Lower leg skin (tissue), 3 donors: ENCODE results near the gene FYCO1.

ENCODE experiments used
- CTCF ChIP-seq, 3 donors: fragments of 450-650 bp; IDR thresholded peaks; one replicate each; pipeline ENCODE4 v1.5.1; 2016; ENCODE audit warnings: antibody characterized with exemption in 3 of 3, mild to moderate bottlenecking in 3 of 3, moderate library complexity in 2 of 3
- POLR2A ChIP-seq, 2 donors: fragments of 450-650 bp; IDR thresholded peaks; one replicate each; pipeline ENCODE4 v1.6.1; 2016 to 2017; ENCODE audit warnings: antibody characterized with exemption in 2 of 2, mild to moderate bottlenecking in 1 of 2, moderate library complexity in 1 of 2

- no peak for TF ChIP-seq POLR2A (IDR thresholded peaks at IDR 0.05)
- TF ChIP-seq CTCF (IDR thresholded peaks at IDR 0.05): no peak
Observed at GRCh38 chr3:45915518-45916231, 79.9 kb downstream of the FYCO1 start.
